Measurements from ENCODE around the gene CENPH. TPM values are rescaled to one million over a fixed set of nuclear protein-coding genes. Genes with fewer than 3 reads are reported as not detected.
"Not testable (repeated sequence)": the region's sequence is repeated elsewhere in the genome, so short reads cannot be mapped to it uniquely, and the experiment has no call there.

CENPH gene
- total RNA-seq, result 2.3 TPM
- long read RNA-seq, transcript CENPH-201 (9 exons, 1,389 nt), result major isoform, 10 of 12 reads
- long read RNA-seq, partial matches to known transcripts, result 0 of 12 reads
- long read RNA-seq, other reads (novel, unspliced or antisense), result 2 of 12 reads

GRCh38 chr5:69189162-69190086 lies at the start of gene CENPH:
CENPH (plus strand) TSS chr5:69189583; CDS start chr5:69189635, 52 bp downstream.
- DNase-seq (ENCODE audit: low spot score), result peak; percentile 95

GRCh38 chr5:69140239-69140638 lies 49.1 kb upstream of the CENPH start:
- not testable (repeated sequence) for DNase-seq (ENCODE audit: low spot score)

- DNase-seq (ENCODE audit: low spot score), result no peak
These were observed 48.6 kb upstream of the CENPH start for GRCh38 chr5:69140827-69141226.

- DNase-seq (ENCODE audit: low spot score), result not testable (repeated sequence)
These were observed 40.8 kb upstream of the CENPH start for GRCh38 chr5:69148576-69148975.

- no peak for DNase-seq (ENCODE audit: low spot score)
These were observed 40.3 kb upstream of the CENPH start for GRCh38 chr5:69148981-69149675.

- DNase-seq (ENCODE audit: low spot score), result no peak
These were observed 39.7 kb upstream of the CENPH start for GRCh38 chr5:69149676-69150010.

- no peak for DNase-seq (ENCODE audit: low spot score)
These were observed 36.7 kb upstream of the CENPH start for GRCh38 chr5:69152731-69153130.

GRCh38 chr5:69156456-69156855 lies 32.9 kb upstream of the CENPH start:
- no peak for DNase-seq (ENCODE audit: low spot score)

GRCh38 chr5:69158039-69158438 lies 31.3 kb upstream of the CENPH start:
- DNase-seq (ENCODE audit: low spot score), result no peak

GRCh38 chr5:69160651-69161050 lies 28.7 kb upstream of the CENPH start:
- DNase-seq (ENCODE audit: low spot score), result no peak

GRCh38 chr5:69166686-69167492 lies 22.5 kb upstream of the CENPH start, which contains the start of gene CCNB1:
CCNB1 (plus strand) TSS chr5:69167150; CDS start chr5:69167263, 113 bp downstream.
- DNase-seq (ENCODE audit: low spot score), result peak; percentile 98

GRCh38 chr5:69167493-69167855 lies 21.9 kb upstream of the CENPH start:
- no peak for DNase-seq (ENCODE audit: low spot score)

GRCh38 chr5:69167929-69168328 lies 21.5 kb upstream of the CENPH start:
- no peak for DNase-seq (ENCODE audit: low spot score)

- no peak for DNase-seq (ENCODE audit: low spot score)
These were observed 18.9 kb upstream of the CENPH start for GRCh38 chr5:69170495-69170894.

GRCh38 chr5:69170969-69171368 lies 18.4 kb upstream of the CENPH start:
- DNase-seq (ENCODE audit: low spot score), result no peak

GRCh38 chr5:69181659-69182293 lies 7.6 kb upstream of the CENPH start:
- not testable (repeated sequence) for DNase-seq (ENCODE audit: low spot score)

GRCh38 chr5:69184621-69185020 lies 4.8 kb upstream of the CENPH start:
- DNase-seq (ENCODE audit: low spot score), result no peak

- DNase-seq (ENCODE audit: low spot score), result no peak
These were observed 2.0 kb upstream of the CENPH start for GRCh38 chr5:69187342-69187741.

- DNase-seq (ENCODE audit: low spot score), result no peak
These were observed 597 bp upstream of the CENPH start for GRCh38 chr5:69188811-69189161.

- DNase-seq (ENCODE audit: low spot score), result no peak
These were observed 13.1 kb downstream of the CENPH start for GRCh38 chr5:69202497-69202896.

All from mesenteric fat pad (tissue), 1 donor.